Colonic mucosa (tissue), 4 donors: Measurements from ENCODE around the gene PFKL. TPM values are rescaled to one million over a fixed set of nuclear protein-coding genes. Genes with fewer than 3 reads are reported as not detected.
"Not testable (repeated sequence)": the region's sequence is repeated elsewhere in the genome, so short reads cannot be mapped to it uniquely, and the experiment has no call there.

ENCODE experiments used
- DNase-seq: peaks from one replicate; pipeline ENCODE4 v3.0.0-alpha.2; 2020
- H3K27ac ChIP-seq: fragments of 200-600 bp; one replicate; pipeline ENCODE4 v1.8.0; 2021
- H3K27me3 ChIP-seq: fragments of 200-600 bp; one replicate; pipeline ENCODE4 v1.8.0; 2021
- H3K36me3 ChIP-seq: fragments of 200-600 bp; one replicate; pipeline ENCODE4 v1.8.0; 2021
- H3K4me1 ChIP-seq: fragments of 200-600 bp; one replicate; pipeline ENCODE4 v1.8.0; 2021; ENCODE audit warnings: mild to moderate bottlenecking
- H3K4me3 ChIP-seq: fragments of 200-600 bp; one replicate; pipeline ENCODE4 v1.8.0; 2021
- H3K9ac ChIP-seq, 2 donors: one replicate each; pipeline ENCODE4 v1.7.0; 2013; ENCODE audit warnings: control low read depth in 2 of 2, low read depth in 2 of 2, low read length in 2 of 2
- H3K9me3 ChIP-seq: fragments of 200-600 bp; one replicate; pipeline ENCODE4 v1.8.0; 2021
- CTCF ChIP-seq: fragments of 200-600 bp; IDR thresholded peaks from one replicate; pipeline ENCODE4 v1.8.0; 2022; ENCODE audit warnings: antibody characterized with exemption, mild to moderate bottlenecking
- intact Hi-C: fragments of 100-400 bp; cut with DNase I; formaldehyde crosslinking; loops from one replicate; pipeline ENCODE4 v1.14.1; 2022
- total RNA-seq, 2 donors: library from RNA; stranded (reverse); fragmentation: NEBNext Ultra II Directional in 1 of 2; extraction: Animal tissue kit (Norgen Biotek cat#: 25700) in 1 of 2; gene quantifications; one replicate each; pipeline ENCODE4 v1.2.1, GENCODE V29; 2021
- donor health status: healthy.
- donor health status: DM: no; HTN: no; CAD: no.
- donor health status: DM: no; HTN: no; CAD: no.

Gene PFKL
- total RNA-seq, 2 donors from 2014 or later: 300 to 332 TPM

- TF ChIP-seq CTCF: peak; percentile 7
- intact Hi-C loops: no loop called here
- no peaks in the 10 kb centered on the region for H3K9me3 ChIP-seq
- H3K9ac ChIP-seq: peak overlapping the region; percentile 93 to 95
- peaks cover 31% of the 10 kb centered on the region for H3K4me1 ChIP-seq
- H3K4me3 ChIP-seq: peak overlapping the region; percentile 64
- no peaks in the 10 kb centered on the region for H3K36me3 ChIP-seq
- no peaks in the 10 kb centered on the region for H3K27me3 ChIP-seq
- peak; percentile 52 for DNase-seq
- peak overlapping the region; percentile 86 for H3K27ac ChIP-seq
Observed at GRCh38 chr21:44301961-44302406, 2.1 kb downstream of the PFKL start.

DNA sequence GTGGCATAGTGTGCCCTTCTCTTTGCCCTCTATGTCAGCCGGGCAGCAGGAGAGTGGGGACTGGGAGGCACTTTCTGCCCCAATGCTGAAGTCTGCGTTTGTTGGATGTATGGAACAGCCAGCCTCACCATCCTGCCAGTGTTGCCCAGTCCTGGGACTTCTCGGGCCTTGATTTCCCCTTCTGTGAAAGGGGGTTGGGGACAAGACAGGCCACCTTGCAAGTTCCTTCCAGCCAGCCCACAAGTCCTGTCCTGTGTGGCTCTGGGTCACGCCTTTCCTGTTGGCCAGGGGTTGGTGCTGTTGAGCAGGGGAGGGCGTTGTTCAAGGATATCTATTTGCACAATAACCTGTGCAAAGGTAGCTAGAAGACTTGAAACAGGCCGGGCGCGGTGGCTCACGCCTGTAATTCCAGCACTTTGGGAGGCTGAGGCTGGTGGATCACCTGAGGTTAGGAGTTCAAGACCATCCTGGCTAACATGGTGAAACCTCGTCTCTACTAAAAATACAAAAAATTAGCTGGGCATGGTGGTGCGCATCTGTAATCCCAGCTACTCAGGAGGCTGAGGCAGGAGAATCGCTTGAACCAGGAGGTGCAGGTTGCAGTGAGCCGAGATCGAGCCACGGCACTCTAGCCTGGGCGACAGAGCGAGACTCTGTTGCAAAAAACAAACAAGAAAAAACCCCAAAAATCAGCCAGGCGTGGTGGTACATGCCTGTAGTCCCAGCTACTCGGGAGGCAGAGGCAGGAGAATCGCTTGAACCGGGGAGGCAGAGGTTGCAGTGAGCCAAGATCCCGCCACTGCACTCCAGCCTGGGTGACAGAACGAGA lies 2.9 kb downstream of the PFKL start:
- H3K27me3 ChIP-seq, H3K9me3 ChIP-seq, H3K4me3 ChIP-seq, H3K36me3 ChIP-seq, intact Hi-C loops: not testable (repeated sequence)
- peak overlapping the region; percentile 38 to 95 for H3K9ac ChIP-seq
- peaks cover 31% of the 10 kb centered on the region for H3K4me1 ChIP-seq
- DNase-seq: peak; percentile 90
- H3K27ac ChIP-seq: peak overlapping the region; percentile 86

DNA sequence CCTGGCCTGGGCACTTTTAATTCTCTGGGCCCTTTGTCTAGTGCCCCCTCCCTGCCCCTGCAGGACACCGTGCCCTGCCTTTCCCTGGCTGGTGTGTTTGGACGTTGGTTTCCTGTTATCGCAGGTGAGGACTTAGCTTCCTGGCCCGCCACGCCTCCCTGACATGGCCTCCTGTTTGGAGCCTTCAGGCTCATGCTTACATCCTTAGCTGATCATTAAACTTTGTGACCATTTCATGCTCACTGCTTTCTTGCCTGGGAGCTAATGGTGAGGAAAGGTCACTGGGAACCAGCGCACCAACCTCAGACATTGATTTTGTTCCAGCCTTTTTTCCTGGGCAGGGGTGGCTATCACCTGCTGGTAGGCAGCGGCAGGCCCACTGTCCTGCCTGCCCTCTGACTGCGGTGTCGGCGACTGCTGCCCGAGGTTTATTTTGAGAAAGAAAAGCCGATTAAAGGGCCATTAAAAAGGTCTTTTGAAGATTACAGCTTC lies 3.7 kb downstream of the PFKL start:
- intact Hi-C loops: no loop called here
- H3K4me1 ChIP-seq: peaks cover 31% of the 10 kb centered on the region
- no peaks in the 10 kb centered on the region for H3K9me3 ChIP-seq
- H3K27me3 ChIP-seq: no peaks in the 10 kb centered on the region
- no peak overlapping the region for H3K4me3 ChIP-seq
- H3K36me3 ChIP-seq: no peaks in the 10 kb centered on the region
- DNase-seq: peak; percentile 84
- H3K9ac ChIP-seq: peak overlapping the region; percentile 56 to 62
- peak overlapping the region; percentile 86 for H3K27ac ChIP-seq
- TF ChIP-seq CTCF: no peak

DNA sequence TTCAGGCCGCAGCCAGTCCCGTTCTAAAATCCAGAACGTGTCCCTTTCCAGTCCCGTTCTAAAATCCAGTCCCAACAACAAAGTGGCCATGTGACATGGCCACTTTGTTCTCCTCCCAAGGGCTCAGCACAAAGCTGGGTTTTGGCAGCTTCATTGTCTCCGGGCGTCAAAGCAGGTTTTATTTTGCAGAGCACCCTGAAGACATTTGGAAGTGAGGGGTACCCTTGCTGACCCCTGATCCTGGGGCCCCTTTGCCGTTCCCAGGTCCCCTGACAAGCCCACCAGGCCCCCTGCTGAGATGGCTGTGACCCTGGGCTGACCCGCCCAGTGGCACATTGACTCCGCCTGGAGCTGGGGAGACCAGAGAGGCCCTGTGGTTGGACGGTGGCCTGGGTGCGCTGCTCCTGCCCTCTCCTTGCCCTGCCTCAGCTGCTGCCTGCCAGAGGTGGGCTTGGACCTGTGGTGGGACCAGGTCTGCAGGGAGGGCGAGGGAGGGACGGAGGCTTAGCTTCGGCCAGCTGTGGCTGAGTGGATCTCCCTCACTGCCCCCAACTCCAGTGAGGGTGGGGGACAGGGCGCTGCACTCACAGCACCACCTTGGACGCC lies 4.3 kb downstream of the PFKL start:
- Histone ChIP-seq H3K9me3 (no peaks in the 10 kb centered on the region), H3K4me3 (no peak overlapping the region), H3K9ac (peak overlapping the region; percentile 56 to 62), H3K36me3 (no peaks in the 10 kb centered on the region), H3K27ac (peak overlapping the region; percentile 86), H3K4me1 (peaks cover 31% of the 10 kb centered on the region), H3K27me3 (no peaks in the 10 kb centered on the region)
- intact Hi-C loops: no loop called here
- TF ChIP-seq CTCF: no peak
- no peak for DNase-seq

GRCh38 chr21:44304877-44305293 lies 5.0 kb downstream of the PFKL start:
- Histone ChIP-seq H3K4me1 (peaks cover 31% of the 10 kb centered on the region), H3K27me3 (no peaks in the 10 kb centered on the region), H3K27ac (no peak overlapping the region), H3K9me3 (no peaks in the 10 kb centered on the region), H3K36me3 (no peaks in the 10 kb centered on the region), H3K9ac (peak overlapping the region in 1 of 2 donors; percentile 55), H3K4me3 (no peak overlapping the region)
- intact Hi-C loops: no loop called here
- peak; percentile 56 for TF ChIP-seq CTCF
- DNase-seq: peak; percentile 50

GRCh38 chr21:44305691-44306090 lies 5.8 kb downstream of the PFKL start:
- DNase-seq: no peak
- H3K36me3 ChIP-seq: no peaks in the 10 kb centered on the region
- H3K9ac ChIP-seq: no peak overlapping the region
- no peak for TF ChIP-seq CTCF
- intact Hi-C loops: no loop called here
- no peaks in the 10 kb centered on the region for H3K9me3 ChIP-seq
- no peaks in the 10 kb centered on the region for H3K27me3 ChIP-seq
- no peak overlapping the region for H3K4me3 ChIP-seq
- peaks cover 31% of the 10 kb centered on the region for H3K4me1 ChIP-seq
- H3K27ac ChIP-seq: no peak overlapping the region
